H9 (cell line): ENCODE results near the gene RAPGEF3. TPM values are rescaled to one million over a fixed set of nuclear protein-coding genes. Genes with fewer than 3 reads are reported as not detected.

Experiments
- DNase-seq: peaks from one replicate; pipeline ENCODE4 v3.0.0-alpha.2; 2017
- H2AFZ ChIP-seq: one replicate; pipeline ENCODE4 v1.6.1; 2013; ENCODE audit warnings: mild to moderate bottlenecking, low read length, control low read depth, moderate library complexity
- H2AK5ac ChIP-seq: 2 replicates; pipeline ENCODE4 v1.6.1; 2013; ENCODE audit warnings: low read length, control low read depth, mixed read lengths; ENCODE audit not compliant: insufficient read length
- H2BK120ac ChIP-seq: one replicate; pipeline ENCODE4 v1.6.1; 2013; ENCODE audit warnings: low read depth, mild to moderate bottlenecking, low read length, control low read depth, inconsistent platforms; ENCODE audit not compliant: poor library complexity, severe bottlenecking
- H2BK12ac ChIP-seq: 2 replicates; pipeline ENCODE4 v1.6.1; 2013; ENCODE audit warnings: low read length, control low read depth, mixed read lengths, low read depth; ENCODE audit not compliant: insufficient read length
- H2BK15ac ChIP-seq: 2 replicates; pipeline ENCODE4 v1.6.1; 2013; ENCODE audit warnings: low read depth, low read length, control low read depth
- H2BK20ac ChIP-seq: one replicate; pipeline ENCODE4 v1.6.1; 2013; ENCODE audit warnings: low read depth, mild to moderate bottlenecking, low read length, control low read depth, inconsistent platforms; ENCODE audit not compliant: poor library complexity, severe bottlenecking
- H2BK5ac ChIP-seq: 2 replicates; pipeline ENCODE4 v1.6.1; 2013; ENCODE audit warnings: low read length, control low read depth, mixed read lengths; ENCODE audit not compliant: insufficient read length
- H3K14ac ChIP-seq: 2 replicates; pipeline ENCODE4 v1.6.1; 2013; ENCODE audit warnings: low read length, control low read depth; ENCODE audit not compliant: insufficient read depth
- H3K18ac ChIP-seq: 2 replicates; pipeline ENCODE4 v1.6.1; 2013; ENCODE audit warnings: low read depth, mild to moderate bottlenecking, mixed read lengths, low read length, control low read depth; ENCODE audit not compliant: insufficient read length
- H3K23ac ChIP-seq: 2 replicates; pipeline ENCODE4 v1.6.1; 2013; ENCODE audit warnings: low read length, control low read depth, mixed read lengths, low read depth; ENCODE audit not compliant: insufficient read length
- H3K23me2 ChIP-seq: 2 replicates; pipeline ENCODE4 v1.6.1; 2013; ENCODE audit warnings: low read depth, mild to moderate bottlenecking, mixed read lengths, low read length, control low read depth; ENCODE audit not compliant: insufficient read length, poor library complexity, severe bottlenecking
- H3K27ac ChIP-seq: 2 replicates; pipeline ENCODE4 v1.5.1; 2013; ENCODE audit warnings: low read length, control low read depth, mixed read lengths, low read depth; ENCODE audit not compliant: insufficient read length
- H3K27me3 ChIP-seq: 2 replicates; pipeline ENCODE4 v1.6.1; 2013; ENCODE audit warnings: low read length, control low read depth, inconsistent platforms; ENCODE audit not compliant: insufficient read depth
- H3K4ac ChIP-seq: 2 replicates; pipeline ENCODE4 v1.6.1; 2013; ENCODE audit warnings: low read depth, mild to moderate bottlenecking, control low read depth, inconsistent platforms, low read length, moderate library complexity
- H3K4me1 ChIP-seq: 2 replicates; pipeline ENCODE4 v1.6.1; 2013; ENCODE audit warnings: low read length, control low read depth, inconsistent platforms; ENCODE audit not compliant: insufficient read depth
- H3K4me2 ChIP-seq: 2 replicates; pipeline ENCODE4 v1.6.1; 2013; ENCODE audit warnings: low read length, control low read depth, mixed read lengths; ENCODE audit not compliant: insufficient read length, insufficient read depth
- H3K56ac ChIP-seq: 2 replicates; pipeline ENCODE4 v1.6.1; 2013; ENCODE audit warnings: low read depth, mild to moderate bottlenecking, mixed read lengths, low read length, control low read depth; ENCODE audit not compliant: insufficient read length
- H3K79me1 ChIP-seq: 2 replicates; pipeline ENCODE4 v1.6.1; 2013; ENCODE audit warnings: low read depth, mild to moderate bottlenecking, moderate library complexity, low read length, control low read depth, inconsistent platforms; ENCODE audit not compliant: insufficient read depth, poor library complexity, severe bottlenecking
- H3K79me2 ChIP-seq: 2 replicates; pipeline ENCODE4 v1.6.1; 2013; ENCODE audit warnings: low read length, control low read depth, inconsistent platforms; ENCODE audit not compliant: insufficient read depth
- H3K9ac ChIP-seq: 2 replicates; pipeline ENCODE4 v1.6.1; 2013; ENCODE audit warnings: low read length, control low read depth, mixed read lengths; ENCODE audit not compliant: insufficient read length; ENCODE audit errors: extremely low read depth
- H3K9me3 ChIP-seq: one replicate; pipeline ENCODE4 v1.6.1; 2013; ENCODE audit warnings: low read depth, low read length, inconsistent platforms; ENCODE audit not compliant: control insufficient read depth
- H3T11ph ChIP-seq: one replicate; pipeline ENCODE4 v1.6.1; 2013; ENCODE audit warnings: mild to moderate bottlenecking, low read length, control low read depth, inconsistent platforms
- H4K20me1 ChIP-seq: one replicate; pipeline ENCODE4 v1.6.1; 2013; ENCODE audit not compliant: control insufficient read depth, insufficient read length, insufficient read depth
- H4K5ac ChIP-seq: 2 replicates; pipeline ENCODE4 v1.6.1; 2013; ENCODE audit warnings: low read depth, mild to moderate bottlenecking, mixed read lengths, low read length, control low read depth; ENCODE audit not compliant: insufficient read length
- H4K8ac ChIP-seq: replicated peaks from 2 replicates; pipeline ENCODE4 v1.6.1; 2013; ENCODE audit warnings: low read length, control low read depth, mixed read lengths, low read depth; ENCODE audit not compliant: insufficient read length
- H4K91ac ChIP-seq: 2 replicates; pipeline ENCODE4 v1.6.1; 2013; ENCODE audit warnings: low read depth, mild to moderate bottlenecking, moderate library complexity, mixed read lengths, low read length, control low read depth; ENCODE audit not compliant: insufficient read length
- H3K27ac Mint-ChIP-seq, 3 experiments: 2 replicates in 2 of 3; 3 replicates in 1 of 3; pipeline ENCODE4 v1.8.0; 2020 to 2021; ENCODE audit warnings: mixed read lengths in 3 of 3, mild to moderate bottlenecking in 1 of 3, moderate library complexity in 1 of 3
- H3K27me3 Mint-ChIP-seq: 2 replicates; pipeline ENCODE4 v1.8.0; 2021; ENCODE audit warnings: low read depth, mild to moderate bottlenecking, moderate library complexity, mixed read lengths
- H3K36me3 Mint-ChIP-seq, 3 experiments: 2 replicates in 2 of 3; 3 replicates in 1 of 3; pipeline ENCODE4 v1.8.0; 2020 to 2021; ENCODE audit warnings: low read depth in 3 of 3, mixed read lengths in 3 of 3; ENCODE audit not compliant: insufficient read depth in 1 of 3
- H3K4me1 Mint-ChIP-seq, 2 experiments: 2 replicates each; pipeline ENCODE4 v1.8.0; 2020; ENCODE audit warnings: mixed read lengths in 2 of 2
- H3K4me3 Mint-ChIP-seq, 2 experiments: 2 replicates in 1 of 2; 3 replicates in 1 of 2; pipeline ENCODE4 v1.8.0; 2020 to 2021; ENCODE audit warnings: mild to moderate bottlenecking in 2 of 2, mixed read lengths in 2 of 2, moderate library complexity in 1 of 2
- H3K9me3 Mint-ChIP-seq, 2 experiments: 2 replicates in 1 of 2; 3 replicates in 1 of 2; pipeline ENCODE4 v1.8.0; 2020; ENCODE audit warnings: mild to moderate bottlenecking in 2 of 2, mixed read lengths in 2 of 2, moderate library complexity in 1 of 2
- CTCF ChIP-seq: fragments of 200-600 bp; sonication (generic); conservative IDR thresholded peaks from 3 replicates; pipeline ENCODE4 v1.8.0; 2021; ENCODE audit warnings: antibody characterized with exemption, mild to moderate bottlenecking
- WGBS: extraction: QIAGEN DNeasy Blood & Tissue Kit; methylation state at CpG from one replicate; pipeline ENCODE4 v1.1.7; 2013; ENCODE audit warnings: missing lambda C conversion rate, low lambda C conversion rate, mixed read lengths; ENCODE audit not compliant: insufficient read length; ENCODE audit errors: extremely low coverage; 5-methylcytosine and 5-hydroxymethylcytosine counted together
- total RNA-seq: library from RNA; stranded (reverse); gene quantifications from 2 replicates; pipeline ENCODE4 v1.2.1, GENCODE V29; 2021

Gene RAPGEF3
- total RNA-seq, 1 experiment from 2014 or later, result 7.4 TPM

- Histone ChIP-seq H2AK5ac (no peak overlapping the region), H2BK15ac (no peak overlapping the region), H2BK12ac (no peak overlapping the region), H3T11ph (no peak overlapping the region), H3K79me1 (no peaks in the 10 kb centered on the region), H3K27me3 (no peaks in the 10 kb centered on the region), H2BK5ac (no peak overlapping the region), H3K56ac (no peak overlapping the region), H3K23ac (no peak overlapping the region), H4K5ac (no peak overlapping the region), H2AFZ (no peak overlapping the region), H4K91ac (no peak overlapping the region), H3K14ac (no peak overlapping the region; the same call in 1 of the 2 replicates), H3K4me2 (no peak overlapping the region), H2BK120ac (no peak overlapping the region), H3K23me2 (no peaks in the 10 kb centered on the region), H3K4ac (no peak overlapping the region), H2BK20ac (no peak overlapping the region), H3K9ac (no peak overlapping the region), H3K79me2 (no peaks in the 10 kb centered on the region), H3K27ac (no peak overlapping the region), H3K18ac (no peak overlapping the region), H3K9me3 (no peaks in the 10 kb centered on the region), H4K8ac (no peak overlapping the region), H4K20me1 (no peaks in the 10 kb centered on the region), H3K4me1 (peaks cover 14% of the 10 kb centered on the region)
- no peak for TF ChIP-seq CTCF
- Mint-ChIP-seq H3K27ac (peak overlapping the region in 1 of 3 experiments; percentile 11; a peak in 3 of 7 replicates), H3K4me1 (peaks cover 29 to 34% of the 10 kb centered on the region in 2 experiments), H3K27me3 (peaks cover 5% of the 10 kb centered on the region), H3K4me3 (no peak overlapping the region), H3K36me3 (peaks cover 0 to 10% (median 2%) of the 10 kb centered on the region in 3 experiments; a peak in 3 of 7 replicates), H3K9me3 (no peaks in the 10 kb centered on the region)
- no CpG with 5 or more reads among the region's 3 CpGs for WGBS
- DNase-seq, result no peak
Measured at GRCh38 chr12:47748899-47749298, 9.8 kb downstream of the RAPGEF3 start.
